WTC11 (cell line): ENCODE results near the gene ARHGEF19. TPM values are rescaled to one million over a fixed set of nuclear protein-coding genes. Genes with fewer than 3 reads are reported as not detected.
"Not testable (repeated sequence)": the region's sequence is repeated elsewhere in the genome, so short reads cannot be mapped to it uniquely, and the experiment has no call there.

Experiments used
- ATAC-seq: fragments of 200-7000 bp; cut with Tn5 transposase; 2 replicates; pipeline ENCODE4 v1.10.0; 2021; ENCODE audit warnings: mild to moderate bottlenecking, moderate library complexity
- CTCF ChIA-PET: fragments of 300-600 bp; sonication (Branson Sonifier 250); formaldehyde crosslinking; loops from one replicate; lab custom pipeline; 2021; ENCODE audit warnings: antibody characterized with exemption; lab: Charles Lee
- POLR2A ChIA-PET: fragments of 350-600 bp; sonication (Branson Sonifier 250); formaldehyde crosslinking; loops from one replicate; lab custom pipeline; 2021; ENCODE audit warnings: antibody characterized with exemption; lab: Charles Lee
- DNase-seq: peaks from one replicate; pipeline ENCODE4 v3.0.0; 2021; ENCODE audit warnings: low spot score
- H3K27ac Mint-ChIP-seq: 2 replicates; pipeline ENCODE4 v1.8.0; 2021; ENCODE audit warnings: mixed read lengths
- H3K27me3 Mint-ChIP-seq: 2 replicates; pipeline ENCODE4 v1.8.0; 2021; ENCODE audit warnings: low read depth, mild to moderate bottlenecking, moderate library complexity, mixed read lengths
- H3K36me3 Mint-ChIP-seq: 2 replicates; pipeline ENCODE4 v1.8.0; 2021; ENCODE audit warnings: mixed read lengths
- H3K4me1 Mint-ChIP-seq: 2 replicates; pipeline ENCODE4 v1.8.0; 2022; ENCODE audit warnings: mixed read lengths
- H3K4me3 Mint-ChIP-seq: 2 replicates; pipeline ENCODE4 v1.8.0; 2021; ENCODE audit warnings: mild to moderate bottlenecking, moderate library complexity, mixed read lengths
- H3K9me3 Mint-ChIP-seq: 2 replicates; pipeline ENCODE4 v1.8.0; 2021; ENCODE audit warnings: mixed read lengths
- CREM ChIP-seq: sonication (generic); formaldehyde crosslinking; IDR thresholded peaks from 2 replicates; pipeline ENCODE4 v1.8.1; 2022; ENCODE audit warnings: mild to moderate bottlenecking, missing genetic modification reagents, moderate library complexity
- EMX1 ChIP-seq: fragments of 250-450 bp; sonication (Bioruptor Pico); IDR thresholded peaks from 2 replicates; pipeline ENCODE4 v1.8.0; 2021; ENCODE audit warnings: mild to moderate bottlenecking
- ETV6 ChIP-seq: sonication (generic); formaldehyde crosslinking; IDR thresholded peaks from 2 replicates; pipeline ENCODE4 v1.8.1; 2022; ENCODE audit warnings: mild to moderate bottlenecking, missing genetic modification reagents
- FOXJ3 ChIP-seq: sonication (generic); formaldehyde crosslinking; IDR thresholded peaks from 2 replicates; pipeline ENCODE4 v1.9.0; 2021; ENCODE audit warnings: missing genetic modification reagents, mild to moderate bottlenecking, borderline replicate concordance
- FOXK1 ChIP-seq: sonication (generic); formaldehyde crosslinking; IDR thresholded peaks from 2 replicates; pipeline ENCODE4 v1.8.0; 2022; ENCODE audit warnings: mild to moderate bottlenecking, moderate library complexity, missing genetic modification reagents
- GRHL2 ChIP-seq: fragments of 250-450 bp; sonication (Bioruptor Pico); IDR thresholded peaks from 2 replicates; pipeline ENCODE4 v1.8.0; 2022; ENCODE audit warnings: mild to moderate bottlenecking, moderate library complexity; ENCODE audit not compliant: insufficient replicate concordance, severe bottlenecking
- IRF2 ChIP-seq: sonication (generic); formaldehyde crosslinking; IDR thresholded peaks from 2 replicates; pipeline ENCODE4 v1.8.0; 2022; ENCODE audit warnings: low read depth, missing genetic modification reagents, borderline replicate concordance
- JAZF1 ChIP-seq: fragments of 250-450 bp; sonication (Bioruptor Pico); IDR thresholded peaks from 2 replicates; pipeline ENCODE4 v1.9.0; 2021; ENCODE audit warnings: moderate library complexity, mild to moderate bottlenecking, inconsistent platforms
- NFYB ChIP-seq: sonication (generic); formaldehyde crosslinking; conservative IDR thresholded peaks from 2 replicates; pipeline ENCODE4 v1.8.0; 2022; ENCODE audit warnings: low read depth, missing genetic modification reagents
- NR2C2 ChIP-seq: sonication (generic); formaldehyde crosslinking; IDR thresholded peaks from 2 replicates; pipeline ENCODE4 v1.8.0; 2022; ENCODE audit warnings: mild to moderate bottlenecking, missing genetic modification reagents
- SMAD3 ChIP-seq: sonication (generic); formaldehyde crosslinking; IDR thresholded peaks from 2 replicates; pipeline ENCODE4 v1.8.0; 2022; ENCODE audit warnings: missing genetic modification reagents, mild to moderate bottlenecking, borderline replicate concordance
- SOX15 ChIP-seq: fragments of 250-450 bp; sonication (Bioruptor Pico); IDR thresholded peaks from 2 replicates; pipeline ENCODE4 v1.9.0; 2021; ENCODE audit warnings: mild to moderate bottlenecking
- TCF7 ChIP-seq: sonication (generic); formaldehyde crosslinking; IDR thresholded peaks from 2 replicates; pipeline ENCODE4 v1.8.0; 2022; ENCODE audit warnings: mild to moderate bottlenecking, low read depth, missing genetic modification reagents, moderate library complexity
- TEAD1 ChIP-seq: sonication (generic); formaldehyde crosslinking; IDR thresholded peaks from 2 replicates; pipeline ENCODE4 v1.8.0; 2022; ENCODE audit warnings: mild to moderate bottlenecking, missing genetic modification reagents
- TEAD4 ChIP-seq: sonication (generic); formaldehyde crosslinking; IDR thresholded peaks from 2 replicates; pipeline ENCODE4 v1.8.0; 2022; ENCODE audit warnings: mild to moderate bottlenecking, missing genetic modification reagents
- ZBTB21 ChIP-seq: sonication (generic); formaldehyde crosslinking; IDR thresholded peaks from 2 replicates; pipeline ENCODE4 v1.8.1; 2023; ENCODE audit warnings: mild to moderate bottlenecking, missing genetic modification reagents, borderline replicate concordance
- ZNF232 ChIP-seq: sonication (generic); formaldehyde crosslinking; IDR thresholded peaks from 2 replicates; pipeline ENCODE4 v1.8.0; 2022; ENCODE audit warnings: mild to moderate bottlenecking, missing genetic modification reagents
- ZNF423 ChIP-seq: fragments of 250-450 bp; sonication (Bioruptor Pico); IDR thresholded peaks from 2 replicates; pipeline ENCODE4 v2.1.2; 2022; ENCODE audit warnings: mild to moderate bottlenecking, moderate library complexity
- total RNA-seq: library from RNA; stranded (reverse); gene quantifications from 3 replicates; pipeline ENCODE4 v1.2.3, GENCODE V29; 2021
- TF ChIP-seq, protein P1 (sequence below): sonication (generic); formaldehyde crosslinking; IDR thresholded peaks from 2 replicates; pipeline ENCODE4 v1.8.0; 2022; ENCODE audit warnings: mild to moderate bottlenecking, missing genetic modification reagents
- TF ChIP-seq, protein P2 (sequence below): sonication (generic); formaldehyde crosslinking; IDR thresholded peaks from 2 replicates; pipeline ENCODE4 v1.8.1; 2023; ENCODE audit warnings: mild to moderate bottlenecking, missing genetic modification reagents, moderate library complexity
- TF ChIP-seq, protein P3 (sequence below): sonication (generic); formaldehyde crosslinking; IDR thresholded peaks from 2 replicates; pipeline ENCODE4 v1.8.0; 2022; ENCODE audit warnings: mild to moderate bottlenecking, missing genetic modification reagents
- TF ChIP-seq, protein P4 (sequence below): sonication (generic); formaldehyde crosslinking; IDR thresholded peaks from 2 replicates; pipeline ENCODE4 v1.8.1; 2023; ENCODE audit warnings: mild to moderate bottlenecking, missing genetic modification reagents
- TF ChIP-seq, protein P5 (sequence below): sonication (generic); formaldehyde crosslinking; IDR thresholded peaks from 2 replicates; pipeline ENCODE4 v1.8.1; 2023; ENCODE audit warnings: mild to moderate bottlenecking, missing genetic modification reagents, borderline replicate concordance
- TF ChIP-seq, protein P6 (sequence below): sonication (generic); formaldehyde crosslinking; IDR thresholded peaks from 2 replicates; pipeline ENCODE4 v1.8.0; 2022; ENCODE audit warnings: mild to moderate bottlenecking, missing genetic modification reagents

Gene ARHGEF19
- total RNA-seq, 1 experiment from 2014 or later = 53.1 TPM

DNA sequence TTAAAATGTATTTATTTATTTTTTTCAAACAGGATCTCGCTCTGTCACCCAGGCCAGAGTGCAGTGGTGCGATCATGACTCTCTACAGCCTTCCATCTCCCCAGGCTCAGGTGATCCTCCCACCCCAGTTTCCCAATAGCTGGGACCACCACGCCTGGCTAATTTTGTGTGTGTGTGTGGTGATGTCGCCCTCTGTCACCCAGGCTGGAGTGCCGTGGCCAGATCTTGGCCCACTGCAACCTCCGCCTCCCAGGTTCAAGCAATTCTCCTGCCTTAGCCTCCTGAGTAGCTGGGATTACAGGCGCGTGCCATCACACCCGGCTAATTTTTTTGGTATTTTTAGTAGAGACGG lies 44.3 kb downstream of the ARHGEF19 start:
- CTCF ChIA-PET = interaction anchor here (0.7 to 2.8 kb wide), 7 partner anchors 13 to 193 kb away, joined by 3 to 21 read pairs (median 3); partner anchors contain the start of gene EPHA2
- H3K27me3 Mint-ChIP-seq, H3K9me3 Mint-ChIP-seq, H3K36me3 Mint-ChIP-seq, DNase-seq, ATAC-seq: not testable (repeated sequence)
- POLR2A ChIA-PET = interaction anchor here (1.0 to 2.3 kb wide), 5 partner anchors 12 to 44 kb away, joined by 3 to 8 read pairs (median 6); partner anchors contain the start of genes ARHGEF19 and EPHA2
- Mint-ChIP-seq H3K4me1 (peaks cover 45% of the 10 kb centered on the region), H3K27ac (peak overlapping the region; percentile 53; the same call in 1 of the 2 replicates), H3K4me3 (peak overlapping the region; percentile 55)
- TF ChIP-seq, protein P1, sequence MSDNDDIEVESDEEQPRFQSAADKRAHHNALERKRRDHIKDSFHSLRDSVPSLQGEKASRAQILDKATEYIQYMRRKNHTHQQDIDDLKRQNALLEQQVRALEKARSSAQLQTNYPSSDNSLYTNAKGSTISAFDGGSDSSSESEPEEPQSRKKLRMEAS (CRISPR knock-in tag) = 0 out of 2 replicates have a peak, but pooled peaks have one; percentile 30
- TF ChIP-seq TEAD1 (CRISPR knock-in tag) = 0 out of 2 replicates have a peak, but pooled peaks have one; percentile 3

DNA sequence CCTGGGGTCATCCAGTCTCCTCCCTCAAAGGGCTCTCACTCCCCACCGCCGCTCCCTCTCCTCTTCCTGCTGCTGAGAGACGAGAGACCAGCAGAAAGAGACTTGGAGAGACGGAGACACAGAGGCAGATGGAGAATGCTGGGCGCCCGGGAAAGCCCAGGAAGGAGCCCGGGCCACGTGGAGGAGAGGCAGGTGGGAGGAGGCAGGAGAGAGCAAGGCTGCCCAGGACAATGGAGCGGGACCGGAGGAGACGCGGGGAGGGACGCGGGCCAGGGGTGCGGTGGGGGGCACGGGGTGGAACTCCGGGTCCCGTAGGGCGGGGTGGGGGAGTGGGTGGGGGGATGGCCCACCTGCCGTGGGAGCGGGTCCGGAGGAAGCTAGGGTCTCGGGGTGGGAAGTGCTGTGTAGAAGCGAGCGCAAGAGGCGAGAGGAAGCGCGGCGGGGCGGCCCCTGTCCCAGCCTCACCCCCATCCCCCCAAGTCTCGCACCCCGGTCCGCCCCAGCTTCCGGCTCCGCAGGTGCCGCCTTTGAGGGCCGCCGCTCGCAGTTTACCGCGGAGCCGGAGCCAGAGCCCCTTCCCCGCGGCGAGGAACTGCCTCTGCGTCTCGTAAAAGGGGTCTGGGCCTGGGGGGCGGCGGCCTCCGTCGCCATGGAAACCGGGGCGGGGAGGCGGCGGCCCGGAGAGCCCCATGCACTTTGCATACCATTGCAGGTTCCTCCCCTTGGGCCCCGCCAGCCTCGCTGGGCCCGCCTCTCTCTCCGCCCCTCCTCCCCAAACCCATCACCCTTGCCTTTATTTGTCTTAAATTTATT lies 44.9 kb downstream of the ARHGEF19 start:
- Mint-ChIP-seq H3K36me3 (no peaks in the 10 kb centered on the region), H3K4me3 (peak overlapping the region; percentile 69), H3K27me3 (no peaks in the 10 kb centered on the region), H3K27ac (no peak overlapping the region), H3K9me3 (no peaks in the 10 kb centered on the region), H3K4me1 (peaks cover 48% of the 10 kb centered on the region)
- POLR2A ChIA-PET = interaction anchor here (1.0 to 2.3 kb wide), 3 partner anchors 12 to 21 kb away, joined by 4 to 6 read pairs (median 6); partner anchors contain the start of gene EPHA2
- CTCF ChIA-PET = interaction anchor here (0.7 to 2.8 kb wide), 6 partner anchors 12 to 192 kb away, joined by 3 to 21 read pairs (median 4); partner anchors contain the start of gene EPHA2
- ATAC-seq (peak; percentile 80), DNase-seq (peak; percentile 89)
- TF ChIP-seq EMX1 = no peak
- TF ChIP-seq, protein P2, sequence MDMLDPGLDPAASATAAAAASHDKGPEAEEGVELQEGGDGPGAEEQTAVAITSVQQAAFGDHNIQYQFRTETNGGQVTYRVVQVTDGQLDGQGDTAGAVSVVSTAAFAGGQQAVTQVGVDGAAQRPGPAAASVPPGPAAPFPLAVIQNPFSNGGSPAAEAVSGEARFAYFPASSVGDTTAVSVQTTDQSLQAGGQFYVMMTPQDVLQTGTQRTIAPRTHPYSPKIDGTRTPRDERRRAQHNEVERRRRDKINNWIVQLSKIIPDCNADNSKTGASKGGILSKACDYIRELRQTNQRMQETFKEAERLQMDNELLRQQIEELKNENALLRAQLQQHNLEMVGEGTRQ = peak; percentile 69
- TF ChIP-seq NFYB (CRISPR knock-in tag) = no peak
- TF ChIP-seq SMAD3 = no peak
- no peak for TF ChIP-seq SOX15 (CRISPR knock-in tag)
- TF ChIP-seq, protein P3, sequence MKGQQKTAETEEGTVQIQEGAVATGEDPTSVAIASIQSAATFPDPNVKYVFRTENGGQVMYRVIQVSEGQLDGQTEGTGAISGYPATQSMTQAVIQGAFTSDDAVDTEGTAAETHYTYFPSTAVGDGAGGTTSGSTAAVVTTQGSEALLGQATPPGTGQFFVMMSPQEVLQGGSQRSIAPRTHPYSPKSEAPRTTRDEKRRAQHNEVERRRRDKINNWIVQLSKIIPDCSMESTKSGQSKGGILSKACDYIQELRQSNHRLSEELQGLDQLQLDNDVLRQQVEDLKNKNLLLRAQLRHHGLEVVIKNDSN (CRISPR knock-in tag) = peak; percentile 21; the same call in 1 of the 2 replicates
- no peak for TF ChIP-seq GRHL2 (CRISPR knock-in tag)
- TF ChIP-seq ETV6 (CRISPR knock-in tag) = no peak
- no peak for TF ChIP-seq ZBTB21 (CRISPR knock-in tag)
- TF ChIP-seq FOXK1 (CRISPR knock-in tag) = no peak
- TF ChIP-seq, protein P4, sequence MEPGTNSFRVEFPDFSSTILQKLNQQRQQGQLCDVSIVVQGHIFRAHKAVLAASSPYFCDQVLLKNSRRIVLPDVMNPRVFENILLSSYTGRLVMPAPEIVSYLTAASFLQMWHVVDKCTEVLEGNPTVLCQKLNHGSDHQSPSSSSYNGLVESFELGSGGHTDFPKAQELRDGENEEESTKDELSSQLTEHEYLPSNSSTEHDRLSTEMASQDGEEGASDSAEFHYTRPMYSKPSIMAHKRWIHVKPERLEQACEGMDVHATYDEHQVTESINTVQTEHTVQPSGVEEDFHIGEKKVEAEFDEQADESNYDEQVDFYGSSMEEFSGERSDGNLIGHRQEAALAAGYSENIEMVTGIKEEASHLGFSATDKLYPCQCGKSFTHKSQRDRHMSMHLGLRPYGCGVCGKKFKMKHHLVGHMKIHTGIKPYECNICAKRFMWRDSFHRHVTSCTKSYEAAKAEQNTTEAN (CRISPR knock-in tag) = no peak
- TF ChIP-seq ZNF423 = peak; percentile 95
- 0 out of 2 replicates have a peak, but pooled peaks have one; percentile 41 for TF ChIP-seq TEAD1 (CRISPR knock-in tag)
- no peak for TF ChIP-seq FOXJ3 (CRISPR knock-in tag)
- no peak for TF ChIP-seq JAZF1 (CRISPR knock-in tag)
- no peak for TF ChIP-seq TEAD4
- TF ChIP-seq NR2C2 (CRISPR knock-in tag) = no peak
- TF ChIP-seq, protein P1 (CRISPR knock-in tag) = peak; percentile 66; the same call in 1 of the 2 replicates
- no peak for TF ChIP-seq TCF7 (CRISPR knock-in tag)
- TF ChIP-seq ZNF232 (CRISPR knock-in tag) = no peak
- no peak for TF ChIP-seq CREM (CRISPR knock-in tag)
- TF ChIP-seq, protein P5, sequence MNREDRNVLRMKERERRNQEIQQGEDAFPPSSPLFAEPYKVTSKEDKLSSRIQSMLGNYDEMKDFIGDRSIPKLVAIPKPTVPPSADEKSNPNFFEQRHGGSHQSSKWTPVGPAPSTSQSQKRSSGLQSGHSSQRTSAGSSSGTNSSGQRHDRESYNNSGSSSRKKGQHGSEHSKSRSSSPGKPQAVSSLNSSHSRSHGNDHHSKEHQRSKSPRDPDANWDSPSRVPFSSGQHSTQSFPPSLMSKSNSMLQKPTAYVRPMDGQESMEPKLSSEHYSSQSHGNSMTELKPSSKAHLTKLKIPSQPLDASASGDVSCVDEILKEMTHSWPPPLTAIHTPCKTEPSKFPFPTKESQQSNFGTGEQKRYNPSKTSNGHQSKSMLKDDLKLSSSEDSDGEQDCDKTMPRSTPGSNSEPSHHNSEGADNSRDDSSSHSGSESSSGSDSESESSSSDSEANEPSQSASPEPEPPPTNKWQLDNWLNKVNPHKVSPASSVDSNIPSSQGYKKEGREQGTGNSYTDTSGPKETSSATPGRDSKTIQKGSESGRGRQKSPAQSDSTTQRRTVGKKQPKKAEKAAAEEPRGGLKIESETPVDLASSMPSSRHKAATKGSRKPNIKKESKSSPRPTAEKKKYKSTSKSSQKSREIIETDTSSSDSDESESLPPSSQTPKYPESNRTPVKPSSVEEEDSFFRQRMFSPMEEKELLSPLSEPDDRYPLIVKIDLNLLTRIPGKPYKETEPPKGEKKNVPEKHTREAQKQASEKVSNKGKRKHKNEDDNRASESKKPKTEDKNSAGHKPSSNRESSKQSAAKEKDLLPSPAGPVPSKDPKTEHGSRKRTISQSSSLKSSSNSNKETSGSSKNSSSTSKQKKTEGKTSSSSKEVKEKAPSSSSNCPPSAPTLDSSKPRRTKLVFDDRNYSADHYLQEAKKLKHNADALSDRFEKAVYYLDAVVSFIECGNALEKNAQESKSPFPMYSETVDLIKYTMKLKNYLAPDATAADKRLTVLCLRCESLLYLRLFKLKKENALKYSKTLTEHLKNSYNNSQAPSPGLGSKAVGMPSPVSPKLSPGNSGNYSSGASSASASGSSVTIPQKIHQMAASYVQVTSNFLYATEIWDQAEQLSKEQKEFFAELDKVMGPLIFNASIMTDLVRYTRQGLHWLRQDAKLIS (CRISPR knock-in tag) = no peak
- TF ChIP-seq, protein P6, sequence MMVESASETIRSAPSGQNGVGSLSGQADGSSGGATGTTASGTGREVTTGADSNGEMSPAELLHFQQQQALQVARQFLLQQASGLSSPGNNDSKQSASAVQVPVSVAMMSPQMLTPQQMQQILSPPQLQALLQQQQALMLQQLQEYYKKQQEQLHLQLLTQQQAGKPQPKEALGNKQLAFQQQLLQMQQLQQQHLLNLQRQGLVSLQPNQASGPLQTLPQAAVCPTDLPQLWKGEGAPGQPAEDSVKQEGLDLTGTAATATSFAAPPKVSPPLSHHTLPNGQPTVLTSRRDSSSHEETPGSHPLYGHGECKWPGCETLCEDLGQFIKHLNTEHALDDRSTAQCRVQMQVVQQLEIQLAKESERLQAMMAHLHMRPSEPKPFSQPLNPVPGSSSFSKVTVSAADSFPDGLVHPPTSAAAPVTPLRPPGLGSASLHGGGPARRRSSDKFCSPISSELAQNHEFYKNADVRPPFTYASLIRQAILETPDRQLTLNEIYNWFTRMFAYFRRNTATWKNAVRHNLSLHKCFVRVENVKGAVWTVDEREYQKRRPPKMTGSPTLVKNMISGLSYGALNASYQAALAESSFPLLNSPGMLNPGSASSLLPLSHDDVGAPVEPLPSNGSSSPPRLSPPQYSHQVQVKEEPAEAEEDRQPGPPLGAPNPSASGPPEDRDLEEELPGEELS (CRISPR knock-in tag) = peak; percentile 31; the same call in 1 of the 2 replicates
- TF ChIP-seq IRF2 (CRISPR knock-in tag) = no peak
